SH-SY5Y (cell line): ENCODE measurements around the gene INSC.

ENCODE experiments used
- GATA2 ChIP-seq: IDR thresholded peaks from 2 replicates; pipeline ENCODE4 v1.6.1; 2011; ENCODE audit warnings: mild to moderate bottlenecking, low read depth, low read length
- GATA3 ChIP-seq: IDR thresholded peaks from 2 replicates; pipeline ENCODE4 v1.6.1; 2011; ENCODE audit warnings: low read depth, mild to moderate bottlenecking, low read length, moderate library complexity

INSC gene

DNA sequence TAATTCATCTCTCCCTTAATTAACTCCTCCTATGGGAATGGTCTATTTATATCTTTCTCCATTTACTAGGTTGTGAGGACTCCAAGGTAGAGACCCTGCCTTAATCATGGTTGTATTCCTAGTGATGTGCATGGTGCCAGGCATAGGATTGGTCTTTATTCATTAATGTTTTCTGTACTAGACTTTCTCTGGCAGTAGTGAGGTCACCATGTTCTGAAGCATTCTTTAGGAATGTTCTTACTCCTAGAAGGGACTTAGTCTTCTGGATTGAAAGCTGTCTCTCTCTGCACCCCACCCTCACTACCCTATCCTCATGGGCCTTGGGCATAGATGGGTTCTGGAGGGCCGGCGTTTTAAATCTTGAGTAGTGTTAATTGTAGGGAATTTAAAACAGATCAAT is 10.6 kb upstream of the INSC start:
- no peak for TF ChIP-seq GATA3
- no peak for TF ChIP-seq GATA2

GRCh38 chr11:15106201-15106965 is 8.3 kb upstream of the INSC start:
- TF ChIP-seq GATA3 (no peak), GATA2 (no peak)

GRCh38 chr11:15107730-15108515 is 6.8 kb upstream of the INSC start:
- no peak for TF ChIP-seq GATA2
- TF ChIP-seq GATA3: no peak

DNA sequence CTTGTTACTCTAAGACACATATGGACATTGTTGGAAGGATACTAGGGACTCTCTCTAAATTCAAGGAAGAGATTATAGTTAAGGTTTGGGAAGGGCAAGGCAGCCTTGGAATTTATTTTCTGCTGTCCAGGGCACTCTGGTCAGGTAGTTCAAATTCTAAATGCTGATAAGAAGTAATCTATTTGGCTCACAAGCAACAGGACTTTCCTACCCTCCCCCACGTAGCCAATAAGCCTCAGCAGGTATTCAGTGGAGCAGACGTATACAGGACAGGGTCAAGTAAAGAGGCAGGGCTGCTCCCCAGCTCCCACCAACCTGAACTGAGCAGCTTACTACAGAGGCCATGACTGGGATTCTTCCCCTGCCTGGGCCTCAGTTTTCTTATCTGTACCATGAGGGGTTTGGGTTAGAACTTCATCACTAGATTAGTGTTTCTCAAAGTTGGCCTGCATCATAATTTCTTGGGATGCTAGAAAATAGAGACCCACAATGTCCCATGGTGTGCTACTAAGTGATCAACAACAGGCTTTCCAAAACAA is 6.1 kb upstream of the INSC start:
- no peak for TF ChIP-seq GATA3
- no peak for TF ChIP-seq GATA2

DNA sequence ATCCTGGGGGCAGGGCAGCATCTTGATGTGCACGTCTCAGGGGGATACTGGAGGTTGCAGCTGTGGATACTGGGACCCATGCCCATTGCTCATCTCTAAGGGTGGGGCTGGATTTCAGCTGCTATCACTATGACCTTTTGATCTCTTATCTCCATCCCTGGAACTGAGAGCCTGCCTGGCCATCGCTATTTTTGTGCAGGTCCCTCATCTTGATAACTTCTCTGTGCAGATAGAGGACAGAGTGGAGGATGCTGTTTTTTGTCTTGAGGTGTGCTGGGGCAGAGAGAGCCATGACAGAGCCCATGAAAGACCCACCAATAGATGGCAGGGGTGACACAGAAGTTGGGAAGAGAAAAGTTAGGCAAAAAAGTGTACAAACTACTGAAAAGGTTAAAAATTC is 5.1 kb upstream of the INSC start:
- TF ChIP-seq GATA2 (0 out of 2 replicates have a peak, but pooled peaks have one; percentile 10), GATA3 (no peak)

GRCh38 chr11:15111215-15111614 is 3.5 kb upstream of the INSC start:
- TF ChIP-seq GATA3 (no peak), GATA2 (no peak)

DNA sequence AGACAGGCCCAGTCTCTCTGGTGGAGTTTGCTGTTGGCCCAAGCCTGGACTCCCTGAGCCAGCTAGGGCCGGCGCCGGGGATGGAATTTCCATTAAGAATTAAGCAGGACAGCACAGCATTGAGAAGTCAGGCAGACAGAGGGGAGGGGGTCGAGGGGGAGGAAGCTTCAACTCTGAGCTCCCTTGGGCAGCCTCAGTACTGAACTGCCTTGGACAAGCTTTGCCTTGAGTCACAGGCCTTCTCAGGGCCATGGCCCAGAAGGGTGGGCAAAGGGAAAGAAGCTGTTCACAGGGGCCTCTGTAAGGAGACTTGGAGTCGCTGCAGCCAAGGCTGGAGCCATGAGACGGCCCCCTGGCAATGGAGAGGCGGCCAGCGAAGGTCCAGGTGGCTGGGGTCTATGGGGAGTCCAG is 2.6 kb upstream of the INSC start:
- no peak for TF ChIP-seq GATA3
- no peak for TF ChIP-seq GATA2

DNA sequence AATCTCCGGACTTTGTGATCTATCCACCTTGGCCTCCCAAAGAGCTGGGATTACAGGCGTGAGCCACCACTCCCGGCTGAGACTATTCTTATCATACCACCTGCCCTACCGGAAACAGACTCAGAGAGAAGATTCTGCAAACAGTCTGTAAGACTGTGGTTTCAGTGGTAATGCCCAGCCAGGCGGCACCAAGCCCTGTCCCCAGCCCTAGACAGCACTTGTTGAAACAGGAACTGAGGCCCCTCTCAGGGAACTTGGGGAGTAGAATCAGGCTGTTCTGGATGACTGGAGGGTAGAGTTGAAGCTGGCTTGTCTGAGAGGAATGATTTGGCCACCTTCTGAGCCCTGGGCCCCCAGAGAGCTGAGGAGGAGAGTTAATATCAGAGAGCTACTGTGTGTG is 1.3 kb upstream of the INSC start:
- no peak for TF ChIP-seq GATA3
- TF ChIP-seq GATA2: no peak

GRCh38 chr11:15115686-15116085 is 963 bp downstream of the INSC start:
- TF ChIP-seq GATA3 (no peak), GATA2 (no peak)

DNA sequence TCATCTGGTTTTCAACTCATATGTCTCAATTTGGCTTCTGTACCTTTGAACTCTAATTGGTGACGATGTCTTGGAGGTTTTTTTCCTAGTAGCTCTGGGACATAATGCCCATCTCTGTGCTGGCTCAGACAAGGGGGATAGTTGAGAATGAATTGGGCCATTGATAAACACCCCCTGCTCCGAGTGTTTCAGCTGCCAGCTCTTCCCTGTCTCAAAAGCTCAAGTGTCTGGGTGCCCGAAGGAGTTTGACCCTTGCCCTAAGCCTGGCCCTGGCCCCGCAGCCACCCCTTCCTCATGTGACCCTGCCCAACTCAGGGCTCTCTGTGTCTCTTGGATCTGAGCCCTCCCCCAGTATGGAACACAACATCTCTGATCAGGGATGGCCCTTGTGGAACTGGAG is 3.0 kb downstream of the INSC start:
- no peak for TF ChIP-seq GATA3
- no peak for TF ChIP-seq GATA2

DNA sequence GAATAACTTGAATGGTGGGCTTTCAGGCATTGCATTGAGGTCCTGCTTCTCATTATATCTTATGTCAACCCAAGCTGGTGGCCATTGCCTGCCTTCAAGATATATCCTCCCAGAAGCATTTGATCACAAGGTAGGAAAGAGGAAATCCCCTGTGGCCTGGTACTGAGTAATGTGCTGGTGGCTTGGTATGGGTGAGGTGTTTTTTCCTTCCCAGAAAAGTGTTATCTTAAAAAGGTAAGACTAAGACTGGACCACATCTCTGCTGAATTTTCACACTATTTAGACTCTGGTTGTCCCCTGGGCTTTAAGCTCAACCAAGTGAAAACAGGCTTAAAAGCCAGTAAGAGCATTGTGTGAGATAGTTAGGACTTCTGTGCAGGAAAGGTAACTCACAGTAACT is 3.7 kb downstream of the INSC start:
- TF ChIP-seq GATA2 (no peak), GATA3 (no peak)

DNA sequence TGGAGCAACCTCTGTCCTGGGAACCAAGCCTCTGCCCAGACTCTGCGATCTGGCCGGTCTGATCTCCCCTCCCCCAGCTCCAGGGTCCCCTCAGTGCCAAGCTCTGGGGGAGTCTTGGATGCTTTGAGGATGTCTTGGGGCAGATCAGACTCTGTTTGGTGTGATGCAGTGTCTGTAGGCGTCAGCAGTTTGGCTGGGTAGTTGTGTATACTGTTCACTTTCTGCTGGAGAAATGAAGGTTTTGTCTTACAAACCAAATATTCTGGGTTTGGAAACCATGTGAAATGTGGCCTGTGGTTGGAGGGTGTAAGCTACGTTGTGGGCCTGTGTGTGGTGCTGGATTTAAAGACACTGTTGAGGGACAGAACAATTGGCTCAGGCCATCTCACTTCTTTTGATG is 4.6 kb downstream of the INSC start:
- TF ChIP-seq GATA2: no peak
- no peak for TF ChIP-seq GATA3

GRCh38 chr11:15119826-15120225 is 5.1 kb downstream of the INSC start:
- TF ChIP-seq GATA2 (no peak), GATA3 (no peak)

- no peak for TF ChIP-seq GATA3
- no peak for TF ChIP-seq GATA2
These were observed 9.1 kb downstream of the INSC start for GRCh38 chr11:15123849-15124248.

DNA sequence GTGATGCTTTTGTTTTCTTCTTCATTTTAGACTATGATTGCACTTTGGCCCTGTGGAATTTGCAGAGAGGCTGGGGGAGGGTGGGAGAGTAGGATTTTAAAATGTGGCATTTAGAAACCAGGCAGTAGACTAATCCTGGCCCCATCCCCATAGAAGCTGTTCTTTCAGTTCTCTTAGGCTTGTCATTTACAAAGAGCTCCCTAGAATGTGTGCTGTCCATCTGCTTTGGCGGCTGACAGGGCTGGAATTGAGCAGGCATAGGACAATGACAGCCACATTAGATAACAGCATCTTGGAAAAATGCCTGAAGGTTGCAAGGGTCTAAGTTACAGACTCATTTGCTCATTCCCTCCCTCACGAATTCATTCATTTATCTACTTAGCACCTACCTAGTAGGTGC is 9.8 kb downstream of the INSC start:
- TF ChIP-seq GATA2: no peak
- TF ChIP-seq GATA3: no peak

GRCh38 chr11:15127341-15127740 is 12.6 kb downstream of the INSC start:
- no peak for TF ChIP-seq GATA3
- TF ChIP-seq GATA2: no peak
